AG04449 (cell line): ENCODE results near the gene FBXO15.

ENCODE experiments used
- CTCF ChIA-PET: fragments of 350-600 bp; formaldehyde crosslinking; extraction: SDS; loops from one replicate; lab custom pipeline; 2021; ENCODE audit warnings: antibody characterized with exemption; lab: Yijun Ruan, JAX
- POLR2A ChIA-PET: fragments of 400-600, 350-600 bp; formaldehyde crosslinking; extraction: SDS; loops from one replicate; lab custom pipeline; 2020; ENCODE audit warnings: antibody characterized with exemption, inconsistent platforms; lab: Yijun Ruan, JAX
- DNase-seq: peaks from one replicate; pipeline ENCODE4 v3.0.0-alpha.2; 2010; ENCODE audit warnings: low read depth, low spot score
- H3K4me3 ChIP-seq: 2 replicates; pipeline ENCODE4 v1.5.1; 2011; ENCODE audit warnings: low read depth, mild to moderate bottlenecking, control low read depth, low read length
- TF ChIP-seq, protein P1 (sequence below): IDR thresholded peaks from one replicate; pipeline ENCODE4 v1.5.1; 2011; ENCODE audit warnings: mild to moderate bottlenecking, moderate library complexity, low read length, control low read depth, inconsistent platforms; ENCODE audit not compliant: insufficient read depth; ENCODE audit errors: missing control alignments

The FBXO15 gene

DNA sequence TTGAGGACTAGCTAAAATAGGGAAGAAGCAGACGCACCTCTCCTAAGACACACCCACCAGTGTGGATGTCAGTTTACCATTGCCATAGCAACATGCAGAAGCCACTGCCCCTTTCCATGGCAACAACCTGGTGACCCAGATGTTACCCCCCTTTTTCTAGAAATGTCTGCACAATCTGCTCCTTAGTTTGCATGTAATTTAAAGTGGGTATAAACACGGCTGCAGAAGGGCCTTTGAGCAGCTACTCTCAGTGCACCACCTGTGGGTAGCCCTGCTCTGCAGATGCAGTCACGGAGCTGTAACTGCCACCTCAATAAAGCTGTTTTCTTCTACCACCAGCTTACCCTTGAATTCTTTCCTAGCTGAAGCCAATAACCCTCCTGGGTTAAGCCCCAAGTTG, 87.1 kb downstream of the FBXO15 start:
- ChIA-PET CTCF (interaction anchor here (0.9 kb wide), 1 partner anchor 19 kb away, joined by 3 read pairs; no protein-coding TSS in a partner anchor), POLR2A (no interaction called here)
- DNase-seq, result no peak
- H3K4me3 ChIP-seq, result no peak overlapping the region
- TF ChIP-seq, protein P1, sequence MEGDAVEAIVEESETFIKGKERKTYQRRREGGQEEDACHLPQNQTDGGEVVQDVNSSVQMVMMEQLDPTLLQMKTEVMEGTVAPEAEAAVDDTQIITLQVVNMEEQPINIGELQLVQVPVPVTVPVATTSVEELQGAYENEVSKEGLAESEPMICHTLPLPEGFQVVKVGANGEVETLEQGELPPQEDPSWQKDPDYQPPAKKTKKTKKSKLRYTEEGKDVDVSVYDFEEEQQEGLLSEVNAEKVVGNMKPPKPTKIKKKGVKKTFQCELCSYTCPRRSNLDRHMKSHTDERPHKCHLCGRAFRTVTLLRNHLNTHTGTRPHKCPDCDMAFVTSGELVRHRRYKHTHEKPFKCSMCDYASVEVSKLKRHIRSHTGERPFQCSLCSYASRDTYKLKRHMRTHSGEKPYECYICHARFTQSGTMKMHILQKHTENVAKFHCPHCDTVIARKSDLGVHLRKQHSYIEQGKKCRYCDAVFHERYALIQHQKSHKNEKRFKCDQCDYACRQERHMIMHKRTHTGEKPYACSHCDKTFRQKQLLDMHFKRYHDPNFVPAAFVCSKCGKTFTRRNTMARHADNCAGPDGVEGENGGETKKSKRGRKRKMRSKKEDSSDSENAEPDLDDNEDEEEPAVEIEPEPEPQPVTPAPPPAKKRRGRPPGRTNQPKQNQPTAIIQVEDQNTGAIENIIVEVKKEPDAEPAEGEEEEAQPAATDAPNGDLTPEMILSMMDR, result no peak

DNA sequence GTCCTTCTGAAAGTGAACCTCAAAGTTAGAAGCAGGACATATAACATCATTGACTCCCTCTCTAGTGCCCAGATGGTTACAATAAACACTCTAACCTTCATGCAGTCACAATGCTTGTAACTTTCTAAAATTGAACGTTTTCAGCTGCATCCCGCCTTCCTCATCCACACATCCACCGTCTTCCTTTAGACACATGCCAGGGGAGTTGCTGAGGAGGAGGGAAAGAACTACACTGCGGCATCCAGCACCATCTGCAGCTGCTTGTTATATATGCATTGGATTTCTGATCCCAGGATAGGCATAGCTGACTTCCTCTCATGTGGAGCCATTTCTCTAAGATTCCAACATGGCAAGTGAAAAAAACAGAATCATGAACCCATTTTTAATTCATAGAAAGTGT, 96.8 kb downstream of the FBXO15 start:
- POLR2A ChIA-PET, result no interaction called here
- DNase-seq, result no peak
- no peak overlapping the region for H3K4me3 ChIP-seq
- CTCF ChIA-PET, result no interaction called here
- TF ChIP-seq, protein P1, result no peak

DNA sequence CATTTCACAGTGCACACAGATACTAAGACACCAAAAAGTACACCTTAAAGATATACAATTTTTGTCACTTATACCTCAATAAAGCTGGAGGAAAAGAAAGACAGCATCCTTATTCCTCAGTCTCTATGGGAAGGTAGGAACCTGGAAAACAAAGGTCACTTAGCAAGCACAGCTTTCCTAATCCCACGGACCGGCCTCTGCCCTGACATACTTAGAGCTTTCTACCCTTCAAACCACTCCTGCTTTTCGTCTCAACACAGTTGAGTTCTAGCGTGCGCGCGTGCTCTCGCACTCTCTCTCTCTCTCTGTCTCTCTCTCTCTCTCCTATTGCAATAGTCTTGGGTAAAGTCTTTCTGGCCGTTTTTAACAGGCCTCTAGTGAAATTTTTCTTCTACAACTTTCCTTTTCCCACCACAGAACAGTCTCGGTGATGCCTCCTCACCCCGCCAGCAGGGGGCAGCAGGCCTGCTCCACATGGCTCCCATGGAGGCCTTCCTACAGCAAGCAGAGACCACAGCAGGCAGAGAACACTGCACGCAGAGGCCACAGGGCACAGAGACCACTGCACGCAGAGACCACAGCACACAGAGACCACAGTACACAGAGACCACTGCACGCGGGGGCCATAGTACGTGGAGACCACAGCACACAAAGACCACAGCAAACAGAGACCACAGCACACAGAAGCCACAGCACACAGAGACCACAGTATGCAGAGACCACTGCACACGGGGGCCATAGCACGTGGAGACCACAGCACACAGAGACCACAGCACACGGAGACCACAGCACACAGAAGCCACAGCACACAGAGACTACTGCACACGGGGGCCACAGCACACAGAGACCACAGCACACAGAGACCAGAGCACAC, 106.9 kb downstream of the FBXO15 start:
- CTCF ChIA-PET, result interaction anchor here (0.6 to 1.0 kb wide), 2 partner anchors 11 to 265 kb away, joined by 3 read pairs; no protein-coding TSS in a partner anchor
- POLR2A ChIA-PET, result no interaction called here
- no peak overlapping the region for H3K4me3 ChIP-seq
- TF ChIP-seq, protein P1, result peak; percentile 41
- no peak for DNase-seq

DNA sequence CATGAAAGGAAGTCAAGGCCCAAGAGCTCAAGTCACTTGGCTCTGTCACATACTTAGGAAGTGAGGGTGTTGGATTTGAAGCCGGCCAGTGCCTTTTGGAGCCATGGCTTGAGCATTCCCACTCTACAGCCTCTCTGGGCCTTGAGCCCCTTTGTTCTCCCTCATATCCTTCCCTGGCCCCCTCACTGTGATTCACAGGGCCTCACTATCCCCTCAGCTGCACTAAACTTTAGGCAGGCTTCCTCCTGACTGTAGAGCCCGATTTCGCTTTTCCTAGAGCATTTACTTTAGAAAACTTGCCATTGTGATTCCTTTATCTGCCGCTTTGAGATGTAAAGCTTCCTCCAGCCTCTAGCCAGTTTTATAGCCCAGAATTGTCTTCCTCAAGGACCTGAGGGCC, 107.6 kb downstream of the FBXO15 start:
- no peak for DNase-seq
- TF ChIP-seq, protein P1, result no peak
- CTCF ChIA-PET, result interaction anchor here (0.6 to 1.0 kb wide), 2 partner anchors 11 to 264 kb away, joined by 3 read pairs; no protein-coding TSS in a partner anchor
- POLR2A ChIA-PET, result no interaction called here
- no peak overlapping the region for H3K4me3 ChIP-seq

DNA sequence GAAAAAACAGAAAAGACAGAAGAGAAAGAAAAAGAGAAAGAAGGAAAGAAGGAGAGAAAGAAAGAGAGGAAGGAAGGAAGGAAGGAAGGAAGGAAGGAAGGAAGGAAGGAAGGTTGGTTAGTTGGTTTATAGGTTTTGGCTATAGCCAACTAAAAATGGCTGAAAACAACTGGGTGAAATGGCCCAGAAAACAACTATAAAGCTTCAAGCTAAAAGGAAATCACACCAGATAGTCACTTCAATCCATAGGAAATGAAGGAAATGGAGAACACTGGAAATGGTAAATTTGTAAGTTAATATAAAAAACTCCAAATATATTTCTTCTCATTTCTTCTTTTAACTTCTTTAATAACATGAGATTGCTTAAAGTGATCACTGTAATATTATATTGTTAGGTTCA, 118.5 kb downstream of the FBXO15 start:
- no peak for DNase-seq
- TF ChIP-seq, protein P1, result no peak
- ChIA-PET CTCF (interaction anchor here (1.0 kb wide), 1 partner anchor 11 kb away, joined by 3 read pairs; no protein-coding TSS in a partner anchor), POLR2A (no interaction called here)
- H3K4me3 ChIP-seq, result no peak overlapping the region
